ENCODE measurements around the gene MAL.

DNA sequence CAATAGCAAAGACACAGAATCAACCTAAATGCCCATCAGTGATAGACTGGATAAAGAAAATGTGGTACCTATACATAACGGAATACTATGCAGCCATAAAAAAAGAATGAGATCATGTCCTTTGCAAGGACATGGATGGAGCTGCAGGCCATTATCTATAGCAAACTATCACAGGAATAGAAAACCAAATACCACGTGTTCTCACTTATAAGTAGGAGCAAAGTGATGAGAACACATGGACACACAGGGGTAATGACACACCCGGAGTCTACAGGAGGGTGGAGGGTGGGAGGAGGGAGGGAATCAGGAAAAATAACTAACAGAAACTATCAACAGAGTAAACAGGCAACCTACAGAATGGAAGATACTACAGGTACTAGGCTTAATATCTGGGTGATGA, 46.6 kb upstream of the MAL start:
- no peak for TF ChIP-seq ZNF607 (CRISPR knock-in tag; IDR thresholded peaks at IDR 0.05; ENCODE audit: borderline replicate concordance)
- TF ChIP-seq, protein P1, sequence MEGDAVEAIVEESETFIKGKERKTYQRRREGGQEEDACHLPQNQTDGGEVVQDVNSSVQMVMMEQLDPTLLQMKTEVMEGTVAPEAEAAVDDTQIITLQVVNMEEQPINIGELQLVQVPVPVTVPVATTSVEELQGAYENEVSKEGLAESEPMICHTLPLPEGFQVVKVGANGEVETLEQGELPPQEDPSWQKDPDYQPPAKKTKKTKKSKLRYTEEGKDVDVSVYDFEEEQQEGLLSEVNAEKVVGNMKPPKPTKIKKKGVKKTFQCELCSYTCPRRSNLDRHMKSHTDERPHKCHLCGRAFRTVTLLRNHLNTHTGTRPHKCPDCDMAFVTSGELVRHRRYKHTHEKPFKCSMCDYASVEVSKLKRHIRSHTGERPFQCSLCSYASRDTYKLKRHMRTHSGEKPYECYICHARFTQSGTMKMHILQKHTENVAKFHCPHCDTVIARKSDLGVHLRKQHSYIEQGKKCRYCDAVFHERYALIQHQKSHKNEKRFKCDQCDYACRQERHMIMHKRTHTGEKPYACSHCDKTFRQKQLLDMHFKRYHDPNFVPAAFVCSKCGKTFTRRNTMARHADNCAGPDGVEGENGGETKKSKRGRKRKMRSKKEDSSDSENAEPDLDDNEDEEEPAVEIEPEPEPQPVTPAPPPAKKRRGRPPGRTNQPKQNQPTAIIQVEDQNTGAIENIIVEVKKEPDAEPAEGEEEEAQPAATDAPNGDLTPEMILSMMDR (CRISPR knock-in tag; IDR thresholded peaks at IDR 0.05): no peak
- TF ChIP-seq, protein P2, sequence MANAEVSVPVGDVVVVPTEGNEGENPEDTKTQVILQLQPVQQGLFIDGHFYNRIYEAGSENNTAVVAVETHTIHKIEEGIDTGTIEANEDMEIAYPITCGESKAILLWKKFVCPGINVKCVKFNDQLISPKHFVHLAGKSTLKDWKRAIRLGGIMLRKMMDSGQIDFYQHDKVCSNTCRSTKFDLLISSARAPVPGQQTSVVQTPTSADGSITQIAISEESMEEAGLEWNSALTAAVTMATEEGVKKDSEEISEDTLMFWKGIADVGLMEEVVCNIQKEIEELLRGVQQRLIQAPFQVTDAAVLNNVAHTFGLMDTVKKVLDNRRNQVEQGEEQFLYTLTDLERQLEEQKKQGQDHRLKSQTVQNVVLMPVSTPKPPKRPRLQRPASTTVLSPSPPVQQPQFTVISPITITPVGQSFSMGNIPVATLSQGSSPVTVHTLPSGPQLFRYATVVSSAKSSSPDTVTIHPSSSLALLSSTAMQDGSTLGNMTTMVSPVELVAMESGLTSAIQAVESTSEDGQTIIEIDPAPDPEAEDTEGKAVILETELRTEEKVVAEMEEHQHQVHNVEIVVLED (CRISPR knock-in tag; IDR thresholded peaks at IDR 0.05; ENCODE audit: borderline replicate concordance): no peak

All from HepG2 (cell line).